H9 (cell line): ENCODE results near the gene VAV3. TPM values are rescaled to one million over a fixed set of nuclear protein-coding genes. Genes with fewer than 3 reads are reported as not detected.

ENCODE experiments used
- DNase-seq: peaks from one replicate; pipeline ENCODE4 v3.0.0-alpha.2; 2017
- H2AFZ ChIP-seq: one replicate; pipeline ENCODE4 v1.6.1; 2013; ENCODE audit warnings: mild to moderate bottlenecking, low read length, control low read depth, moderate library complexity
- H2AK5ac ChIP-seq: 2 replicates; pipeline ENCODE4 v1.6.1; 2013; ENCODE audit warnings: low read length, control low read depth, mixed read lengths; ENCODE audit not compliant: insufficient read length
- H2BK120ac ChIP-seq: one replicate; pipeline ENCODE4 v1.6.1; 2013; ENCODE audit warnings: low read depth, mild to moderate bottlenecking, low read length, control low read depth, inconsistent platforms; ENCODE audit not compliant: poor library complexity, severe bottlenecking
- H2BK12ac ChIP-seq: 2 replicates; pipeline ENCODE4 v1.6.1; 2013; ENCODE audit warnings: low read length, control low read depth, mixed read lengths, low read depth; ENCODE audit not compliant: insufficient read length
- H2BK15ac ChIP-seq: 2 replicates; pipeline ENCODE4 v1.6.1; 2013; ENCODE audit warnings: low read depth, low read length, control low read depth
- H2BK20ac ChIP-seq: one replicate; pipeline ENCODE4 v1.6.1; 2013; ENCODE audit warnings: low read depth, mild to moderate bottlenecking, low read length, control low read depth, inconsistent platforms; ENCODE audit not compliant: poor library complexity, severe bottlenecking
- H2BK5ac ChIP-seq: 2 replicates; pipeline ENCODE4 v1.6.1; 2013; ENCODE audit warnings: low read length, control low read depth, mixed read lengths; ENCODE audit not compliant: insufficient read length
- H3K14ac ChIP-seq: 2 replicates; pipeline ENCODE4 v1.6.1; 2013; ENCODE audit warnings: low read length, control low read depth; ENCODE audit not compliant: insufficient read depth
- H3K18ac ChIP-seq: 2 replicates; pipeline ENCODE4 v1.6.1; 2013; ENCODE audit warnings: low read depth, mild to moderate bottlenecking, mixed read lengths, low read length, control low read depth; ENCODE audit not compliant: insufficient read length
- H3K23ac ChIP-seq: 2 replicates; pipeline ENCODE4 v1.6.1; 2013; ENCODE audit warnings: low read length, control low read depth, mixed read lengths, low read depth; ENCODE audit not compliant: insufficient read length
- H3K23me2 ChIP-seq: 2 replicates; pipeline ENCODE4 v1.6.1; 2013; ENCODE audit warnings: low read depth, mild to moderate bottlenecking, mixed read lengths, low read length, control low read depth; ENCODE audit not compliant: insufficient read length, poor library complexity, severe bottlenecking
- H3K27ac ChIP-seq: 2 replicates; pipeline ENCODE4 v1.5.1; 2013; ENCODE audit warnings: low read length, control low read depth, mixed read lengths, low read depth; ENCODE audit not compliant: insufficient read length
- H3K27me3 ChIP-seq: 2 replicates; pipeline ENCODE4 v1.6.1; 2013; ENCODE audit warnings: low read length, control low read depth, inconsistent platforms; ENCODE audit not compliant: insufficient read depth
- H3K4ac ChIP-seq: 2 replicates; pipeline ENCODE4 v1.6.1; 2013; ENCODE audit warnings: low read depth, mild to moderate bottlenecking, control low read depth, inconsistent platforms, low read length, moderate library complexity
- H3K4me1 ChIP-seq: 2 replicates; pipeline ENCODE4 v1.6.1; 2013; ENCODE audit warnings: low read length, control low read depth, inconsistent platforms; ENCODE audit not compliant: insufficient read depth
- H3K4me2 ChIP-seq: 2 replicates; pipeline ENCODE4 v1.6.1; 2013; ENCODE audit warnings: low read length, control low read depth, mixed read lengths; ENCODE audit not compliant: insufficient read length, insufficient read depth
- H3K56ac ChIP-seq: 2 replicates; pipeline ENCODE4 v1.6.1; 2013; ENCODE audit warnings: low read depth, mild to moderate bottlenecking, mixed read lengths, low read length, control low read depth; ENCODE audit not compliant: insufficient read length
- H3K79me1 ChIP-seq: 2 replicates; pipeline ENCODE4 v1.6.1; 2013; ENCODE audit warnings: low read depth, mild to moderate bottlenecking, moderate library complexity, low read length, control low read depth, inconsistent platforms; ENCODE audit not compliant: insufficient read depth, poor library complexity, severe bottlenecking
- H3K79me2 ChIP-seq: 2 replicates; pipeline ENCODE4 v1.6.1; 2013; ENCODE audit warnings: low read length, control low read depth, inconsistent platforms; ENCODE audit not compliant: insufficient read depth
- H3K9ac ChIP-seq: 2 replicates; pipeline ENCODE4 v1.6.1; 2013; ENCODE audit warnings: low read length, control low read depth, mixed read lengths; ENCODE audit not compliant: insufficient read length; ENCODE audit errors: extremely low read depth
- H3K9me3 ChIP-seq: one replicate; pipeline ENCODE4 v1.6.1; 2013; ENCODE audit warnings: low read depth, low read length, inconsistent platforms; ENCODE audit not compliant: control insufficient read depth
- H3T11ph ChIP-seq: one replicate; pipeline ENCODE4 v1.6.1; 2013; ENCODE audit warnings: mild to moderate bottlenecking, low read length, control low read depth, inconsistent platforms
- H4K20me1 ChIP-seq: one replicate; pipeline ENCODE4 v1.6.1; 2013; ENCODE audit not compliant: control insufficient read depth, insufficient read length, insufficient read depth
- H4K5ac ChIP-seq: 2 replicates; pipeline ENCODE4 v1.6.1; 2013; ENCODE audit warnings: low read depth, mild to moderate bottlenecking, mixed read lengths, low read length, control low read depth; ENCODE audit not compliant: insufficient read length
- H4K8ac ChIP-seq: replicated peaks from 2 replicates; pipeline ENCODE4 v1.6.1; 2013; ENCODE audit warnings: low read length, control low read depth, mixed read lengths, low read depth; ENCODE audit not compliant: insufficient read length
- H4K91ac ChIP-seq: 2 replicates; pipeline ENCODE4 v1.6.1; 2013; ENCODE audit warnings: low read depth, mild to moderate bottlenecking, moderate library complexity, mixed read lengths, low read length, control low read depth; ENCODE audit not compliant: insufficient read length
- H3K27ac Mint-ChIP-seq, 3 experiments: 2 replicates in 2 of 3; 3 replicates in 1 of 3; pipeline ENCODE4 v1.8.0; 2020 to 2021; ENCODE audit warnings: mixed read lengths in 3 of 3, mild to moderate bottlenecking in 1 of 3, moderate library complexity in 1 of 3
- H3K27me3 Mint-ChIP-seq: 2 replicates; pipeline ENCODE4 v1.8.0; 2021; ENCODE audit warnings: low read depth, mild to moderate bottlenecking, moderate library complexity, mixed read lengths
- H3K36me3 Mint-ChIP-seq, 3 experiments: 2 replicates in 2 of 3; 3 replicates in 1 of 3; pipeline ENCODE4 v1.8.0; 2020 to 2021; ENCODE audit warnings: low read depth in 3 of 3, mixed read lengths in 3 of 3; ENCODE audit not compliant: insufficient read depth in 1 of 3
- H3K4me1 Mint-ChIP-seq, 2 experiments: 2 replicates each; pipeline ENCODE4 v1.8.0; 2020; ENCODE audit warnings: mixed read lengths in 2 of 2
- H3K4me3 Mint-ChIP-seq, 2 experiments: 2 replicates in 1 of 2; 3 replicates in 1 of 2; pipeline ENCODE4 v1.8.0; 2020 to 2021; ENCODE audit warnings: mild to moderate bottlenecking in 2 of 2, mixed read lengths in 2 of 2, moderate library complexity in 1 of 2
- H3K9me3 Mint-ChIP-seq, 2 experiments: 2 replicates in 1 of 2; 3 replicates in 1 of 2; pipeline ENCODE4 v1.8.0; 2020; ENCODE audit warnings: mild to moderate bottlenecking in 2 of 2, mixed read lengths in 2 of 2, moderate library complexity in 1 of 2
- CTCF ChIP-seq: fragments of 200-600 bp; sonication (generic); conservative IDR thresholded peaks from 3 replicates; pipeline ENCODE4 v1.8.0; 2021; ENCODE audit warnings: antibody characterized with exemption, mild to moderate bottlenecking
- WGBS: extraction: QIAGEN DNeasy Blood & Tissue Kit; methylation state at CpG from one replicate; pipeline ENCODE4 v1.1.7; 2013; ENCODE audit warnings: missing lambda C conversion rate, low lambda C conversion rate, mixed read lengths; ENCODE audit not compliant: insufficient read length; ENCODE audit errors: extremely low coverage; 5-methylcytosine and 5-hydroxymethylcytosine counted together
- total RNA-seq: library from RNA; stranded (reverse); gene quantifications from 2 replicates; pipeline ENCODE4 v1.2.1, GENCODE V29; 2021

The VAV3 gene
- total RNA-seq, 1 experiment from 2014 or later, result 5.1 TPM

GRCh38 chr1:107807405-107807804 lies 157.6 kb downstream of the VAV3 start:
- Histone ChIP-seq H3K4ac (no peak overlapping the region), H2BK5ac (no peak overlapping the region), H3K27ac (no peak overlapping the region), H4K8ac (no peak overlapping the region), H3K14ac (no peak overlapping the region), H2BK12ac (no peak overlapping the region), H3K23me2 (no peaks in the 10 kb centered on the region), H3T11ph (no peak overlapping the region), H3K4me1 (no peaks in the 10 kb centered on the region; the same call in 1 of the 2 replicates), H3K9me3 (no peaks in the 10 kb centered on the region), H3K27me3 (no peaks in the 10 kb centered on the region), H3K56ac (no peak overlapping the region), H3K4me2 (no peak overlapping the region), H4K20me1 (no peaks in the 10 kb centered on the region), H3K79me1 (no peaks in the 10 kb centered on the region), H2BK15ac (no peak overlapping the region), H3K79me2 (no peaks in the 10 kb centered on the region), H2AFZ (no peak overlapping the region), H4K91ac (no peak overlapping the region), H2AK5ac (no peak overlapping the region), H3K9ac (no peak overlapping the region), H3K23ac (no peak overlapping the region), H2BK120ac (no peak overlapping the region), H4K5ac (no peak overlapping the region), H2BK20ac (no peak overlapping the region), H3K18ac (no peak overlapping the region)
- no peak overlapping the region for H3K4me3 Mint-ChIP-seq
- no peak for DNase-seq
- H3K36me3 Mint-ChIP-seq, result no peaks in the 10 kb centered on the region; a peak in 1 of 7 replicates
- H3K27ac Mint-ChIP-seq, result no peak overlapping the region
- no CpG with 5 or more reads among the region's 1 CpG for WGBS
- peaks cover 47 to 55% of the 10 kb centered on the region in 2 experiments for H3K4me1 Mint-ChIP-seq
- no peaks in the 10 kb centered on the region for H3K9me3 Mint-ChIP-seq
- TF ChIP-seq CTCF, result no peak
- H3K27me3 Mint-ChIP-seq, result no peaks in the 10 kb centered on the region
